Inflammatory macrophage treated with lipopolysaccharide for 4 hours (primary cell): ENCODE data around the gene DBT.
"Not testable (repeated sequence)": the region's sequence is repeated elsewhere in the genome, so short reads cannot be mapped to it uniquely, and the experiment has no call there.

ENCODE experiments used
- DNase-seq: peaks from one replicate; pipeline ENCODE4 v3.0.0-alpha.2; 2020

The DBT gene

DNA sequence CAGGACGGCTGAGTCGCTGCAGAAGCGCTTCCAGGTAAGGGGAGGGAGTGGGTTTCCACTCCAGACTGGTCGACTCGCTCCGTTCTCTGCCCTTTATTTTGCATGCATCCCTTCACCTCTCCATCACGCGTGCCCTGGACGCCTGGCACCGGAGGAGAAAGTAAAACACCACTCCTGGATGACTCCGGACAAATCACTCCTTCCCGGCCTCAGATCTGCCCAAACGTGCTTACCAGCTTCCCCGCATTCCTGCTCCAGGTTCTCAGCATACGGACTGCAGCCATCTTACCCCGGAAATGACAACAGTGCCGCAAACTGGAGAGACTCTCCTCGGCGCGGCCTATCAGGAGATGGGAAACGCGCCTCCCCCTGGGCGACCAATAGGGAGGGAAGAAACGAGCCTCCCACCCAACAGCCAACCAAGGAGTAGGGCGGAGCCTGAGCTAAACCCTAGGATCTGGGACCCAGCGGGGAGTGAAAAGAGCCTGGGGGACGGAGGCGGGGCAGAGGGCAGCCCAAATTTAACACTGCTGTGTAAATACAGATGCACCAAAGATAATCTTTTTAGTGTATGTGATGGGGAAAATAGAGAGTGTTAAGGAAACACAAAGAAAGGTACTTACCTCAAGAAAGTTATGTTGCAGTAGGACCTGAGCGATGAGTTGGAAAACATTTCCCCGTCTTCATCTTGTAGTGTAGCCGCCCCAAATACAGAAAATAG is at the start of gene DBT:
TSS of gene DBT (minus strand) at position 298 of the 721 bp plus-strand sequence. CDS start at position 284, 14 bp downstream.
- peak; percentile 91 for DNase-seq

DNA sequence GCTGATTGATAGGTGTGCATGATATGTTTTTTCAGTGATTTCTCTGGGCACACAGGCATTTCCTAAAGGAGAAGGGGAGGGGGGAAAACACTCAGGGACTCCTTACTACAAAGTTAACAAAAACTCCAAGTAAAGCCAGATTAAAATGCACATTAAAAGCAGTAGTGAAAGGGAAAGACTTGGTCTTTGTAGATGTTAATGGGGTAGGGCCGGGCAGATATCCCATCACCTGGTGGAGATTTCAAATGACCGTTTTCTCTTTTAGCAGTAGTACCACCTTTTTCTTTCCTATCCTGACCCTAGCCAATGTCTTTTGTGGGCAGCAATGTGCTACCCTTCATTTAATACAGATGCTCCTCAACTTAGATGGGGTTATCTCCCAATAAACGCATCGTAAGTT is 48.9 kb upstream of the DBT start:
- no peak for DNase-seq

DNA sequence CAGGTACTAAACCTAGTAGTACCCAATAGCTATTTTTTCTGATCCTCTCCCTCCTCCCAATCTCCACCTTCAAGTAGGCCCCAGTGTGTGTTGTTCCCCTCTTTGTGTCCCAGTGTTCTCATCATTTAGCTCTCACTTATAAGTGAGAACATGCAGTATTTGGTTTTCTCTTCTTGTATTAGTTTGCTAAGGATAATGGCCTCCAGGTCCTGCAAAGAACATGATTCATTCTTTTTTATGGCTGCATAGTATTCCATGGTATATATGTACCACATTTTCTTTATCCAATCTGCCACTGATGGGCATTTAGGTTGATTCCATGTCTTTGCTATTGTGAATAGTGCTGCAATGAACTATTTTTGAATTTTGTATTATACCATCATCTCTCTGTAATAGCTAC is 47.4 kb upstream of the DBT start:
- DNase-seq = not testable (repeated sequence)

DNA sequence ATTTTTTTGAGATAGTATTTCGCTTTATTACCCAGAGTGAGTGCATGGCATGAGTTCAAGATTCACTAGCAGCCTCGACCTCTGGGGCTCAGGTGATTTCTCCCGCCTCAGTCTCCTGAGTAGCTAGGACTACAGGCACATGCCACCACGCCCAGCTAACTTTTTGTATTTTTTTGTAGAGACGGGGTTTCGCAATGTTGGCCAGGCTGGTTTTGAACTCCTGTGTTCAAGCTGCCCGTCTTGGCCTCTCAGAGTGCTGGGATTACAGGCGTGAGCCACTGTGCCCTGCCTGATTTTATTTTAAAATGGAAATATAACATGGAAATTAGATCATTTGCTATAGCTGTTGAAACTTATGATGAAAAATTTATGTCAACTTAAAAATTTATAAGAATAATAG is 46.5 kb upstream of the DBT start:
- DNase-seq = no peak

DNA sequence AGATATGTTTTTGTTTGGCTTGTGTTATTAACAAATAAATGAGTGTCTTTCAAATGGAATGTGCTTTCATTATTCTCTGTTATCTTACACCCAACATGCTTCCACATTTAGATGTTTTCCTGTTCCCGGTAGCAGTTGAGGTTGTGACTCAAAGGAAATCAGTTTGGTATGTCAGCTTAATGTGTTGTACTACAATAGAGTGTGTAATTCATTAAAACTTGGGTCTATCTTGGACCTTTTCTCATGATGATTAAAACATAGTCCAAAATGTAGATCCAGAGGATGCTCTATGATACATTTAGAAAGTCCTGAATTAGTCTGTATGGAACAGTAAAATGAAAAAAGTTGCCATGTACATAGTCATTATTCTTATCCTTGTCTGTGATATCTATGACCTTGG is 43.1 kb upstream of the DBT start:
- no peak for DNase-seq

DNA sequence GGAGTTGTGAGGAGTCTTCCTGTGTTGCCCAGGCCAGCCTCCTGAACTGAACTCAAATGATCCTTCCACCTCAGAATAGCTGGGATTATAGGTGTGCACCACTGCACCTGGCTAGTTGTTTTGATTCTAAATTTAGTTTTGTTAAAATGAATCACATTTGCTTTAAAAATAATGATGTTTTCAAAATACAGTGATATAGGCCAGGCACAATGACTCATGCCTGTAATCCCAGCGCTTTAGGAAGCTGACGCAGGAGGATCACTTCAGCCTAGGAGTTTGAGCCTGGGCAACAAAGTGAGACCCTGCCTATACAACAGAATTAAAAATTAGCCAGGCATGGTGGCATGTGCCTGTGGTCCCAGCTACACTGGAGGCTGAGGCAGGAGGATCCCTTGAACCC is 40.7 kb upstream of the DBT start:
- no peak for DNase-seq

DNA sequence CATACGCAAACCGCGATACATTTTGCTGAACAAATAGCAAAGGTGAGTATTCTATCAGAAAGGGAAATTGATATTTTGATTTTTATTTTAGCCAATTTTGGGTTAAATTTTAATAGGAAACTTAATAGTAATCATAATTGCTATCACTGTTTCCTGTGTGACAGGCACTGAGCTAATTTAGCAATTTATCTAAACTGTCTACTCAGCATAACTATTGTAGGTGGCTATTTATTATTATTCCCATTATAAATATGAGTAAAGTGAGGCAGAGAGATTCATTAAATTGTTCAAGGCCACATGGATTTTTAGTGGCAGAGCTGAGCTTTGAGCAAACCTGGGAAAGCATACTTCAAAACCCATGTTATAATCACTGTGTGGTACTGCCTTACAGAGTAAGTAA is 37.5 kb upstream of the DBT start:
- DNase-seq = no peak

DNA sequence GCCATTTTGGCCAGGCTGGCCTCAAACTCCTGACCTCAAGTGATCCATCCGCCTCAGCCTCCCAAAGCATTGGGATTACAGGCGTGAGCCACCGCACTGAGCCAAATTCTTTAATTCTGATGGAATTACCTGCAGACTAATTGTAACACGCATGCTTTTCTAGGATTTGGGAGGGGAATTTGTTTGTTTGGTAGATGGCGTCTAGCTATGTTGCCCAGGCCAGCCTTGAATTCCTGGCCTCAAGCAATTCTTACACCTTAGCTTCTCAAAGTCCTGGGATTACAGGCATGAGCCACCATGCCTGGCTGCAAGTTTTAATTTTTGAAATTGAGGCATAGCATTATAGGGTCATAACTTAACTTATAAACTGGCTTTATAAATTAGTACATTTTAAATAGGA is 35.0 kb upstream of the DBT start:
- DNase-seq = no peak

DNA sequence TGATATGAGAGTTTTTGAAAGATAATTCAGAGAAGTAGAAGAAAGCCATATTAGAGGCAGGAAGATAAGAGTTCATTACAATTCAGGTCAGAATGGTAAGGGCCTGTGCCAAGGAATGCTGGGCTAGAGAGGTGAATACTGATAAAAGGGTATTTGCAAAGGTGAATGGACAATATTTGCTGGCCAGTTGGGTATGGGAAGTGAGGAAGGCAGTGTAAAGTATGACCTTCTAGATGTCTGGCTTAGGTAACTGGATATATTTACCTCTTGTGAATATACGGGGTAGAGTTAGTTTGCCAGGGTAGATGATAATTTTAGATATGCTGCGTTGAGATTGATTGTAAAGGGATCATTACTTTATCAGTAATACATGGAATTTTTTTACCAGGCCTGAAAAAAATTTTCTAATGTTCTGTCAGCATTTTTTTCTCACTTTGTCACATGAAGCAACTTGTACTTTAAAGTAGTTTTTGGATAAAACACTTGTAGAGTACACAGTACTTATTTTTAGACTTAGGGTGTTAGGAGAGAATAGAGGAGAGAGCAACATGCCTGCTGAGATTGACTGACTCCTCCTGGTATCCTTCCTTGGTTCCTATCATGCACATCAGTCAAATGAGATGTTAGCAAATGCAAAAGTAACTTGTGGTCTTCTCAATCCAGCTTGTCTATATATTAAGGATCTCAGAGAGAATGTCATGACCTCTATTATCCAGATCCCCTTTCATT is 30.5 kb upstream of the DBT start:
- DNase-seq = no peak

DNA sequence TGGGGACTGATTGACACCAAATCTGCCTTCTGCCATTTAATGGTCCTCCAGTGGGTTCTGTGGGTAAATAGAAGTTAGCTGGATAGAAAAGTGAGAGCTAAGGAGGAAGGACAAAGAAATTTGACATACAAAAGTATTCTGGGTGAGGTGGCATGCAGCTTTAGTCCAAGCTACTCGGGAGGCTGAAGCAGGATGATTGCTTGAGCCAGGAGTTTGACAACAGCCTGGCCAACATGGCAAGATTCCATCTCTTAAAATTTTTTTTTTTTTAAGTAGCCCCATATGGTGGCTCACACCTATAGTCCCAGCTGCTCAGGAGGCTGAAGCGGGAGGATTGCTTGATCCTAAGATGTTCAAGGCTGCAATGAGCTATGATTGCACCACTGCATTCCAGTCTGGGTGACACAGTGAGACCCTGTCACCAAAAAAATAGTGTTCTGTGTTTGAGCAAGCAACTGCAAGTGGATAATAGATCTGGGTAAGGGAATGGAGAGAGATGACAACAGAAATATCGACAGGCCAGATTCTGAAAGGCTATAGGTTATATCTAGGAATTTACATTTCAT is 29.8 kb upstream of the DBT start:
- no peak for DNase-seq

DNA sequence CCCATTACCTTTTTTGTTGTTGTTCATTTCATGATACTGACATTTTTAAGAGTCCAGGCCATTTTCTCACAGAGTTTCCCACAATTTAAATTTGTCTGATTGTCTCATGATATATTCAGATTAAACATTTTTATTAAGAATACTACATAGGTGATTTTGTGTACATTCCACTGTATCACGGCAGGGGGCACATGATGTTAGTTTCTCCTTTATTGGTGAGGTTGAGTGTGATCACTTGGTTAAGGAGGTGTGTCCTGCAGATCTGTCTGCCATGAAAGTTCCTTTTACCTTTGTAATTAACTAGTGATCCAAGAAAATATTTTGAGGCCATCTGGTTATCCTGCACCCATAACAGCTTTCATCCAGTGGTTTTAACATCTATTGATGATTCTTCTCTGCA is 28.2 kb upstream of the DBT start:
- no peak for DNase-seq

DNA sequence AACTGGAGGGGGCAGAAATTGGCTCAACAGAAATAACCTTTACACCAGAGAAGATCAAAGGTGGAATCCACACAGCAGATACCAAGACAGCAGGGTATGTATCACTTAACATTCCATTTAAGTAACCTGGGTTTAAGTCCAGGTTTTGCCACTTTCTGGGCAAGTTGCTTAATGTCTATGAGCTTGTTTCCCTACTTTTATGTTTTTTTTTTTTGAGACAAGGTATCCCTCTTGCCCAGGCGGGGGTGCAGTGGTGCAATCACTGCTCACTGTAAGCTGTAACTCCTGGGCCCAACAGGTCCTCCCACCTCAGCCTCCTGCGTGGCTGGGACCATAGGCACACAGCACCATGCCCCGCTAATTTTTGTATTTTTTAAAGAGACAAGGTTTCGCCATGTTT is 18.6 kb upstream of the DBT start:
- no peak for DNase-seq

DNA sequence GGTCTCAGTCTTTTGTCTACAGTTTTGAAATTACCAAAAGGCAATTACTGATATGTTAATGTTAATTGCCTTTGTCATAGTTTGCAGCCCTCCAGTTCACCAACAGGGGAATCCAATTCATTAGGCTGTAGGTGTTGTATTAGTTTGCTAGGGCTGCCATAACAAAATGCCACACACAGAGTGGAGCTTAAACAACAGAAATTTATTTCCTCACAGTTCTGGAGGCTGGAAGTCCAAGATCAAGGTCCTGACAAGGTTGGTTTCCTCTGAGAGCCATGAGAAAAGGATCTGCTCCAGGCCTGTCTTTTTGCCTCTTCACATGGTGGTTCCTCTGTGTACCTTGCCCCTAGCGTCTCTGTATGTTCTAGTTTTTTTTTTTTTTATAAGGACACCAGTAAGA is 17.6 kb upstream of the DBT start:
- DNase-seq = no peak

DNA sequence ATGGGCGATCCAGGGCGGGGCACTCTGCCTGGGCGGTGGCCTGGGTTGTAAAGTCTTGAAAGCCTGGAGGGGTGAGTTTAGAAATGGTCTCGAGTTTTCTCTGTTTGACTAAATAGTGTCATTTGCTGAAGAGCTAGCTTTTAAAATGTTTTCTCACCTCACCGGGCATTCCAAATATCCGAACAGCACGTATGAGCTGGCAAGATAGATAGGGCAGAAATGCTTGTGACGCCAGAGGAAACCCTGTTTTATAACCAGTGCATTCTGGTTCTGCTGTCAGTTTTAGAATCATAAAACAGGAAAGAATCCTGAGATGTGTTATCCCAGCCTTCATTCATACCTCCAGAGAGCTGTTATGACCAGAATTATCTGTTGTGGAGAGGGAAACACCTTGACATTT is 17.1 kb upstream of the DBT start:
- DNase-seq = no peak

DNA sequence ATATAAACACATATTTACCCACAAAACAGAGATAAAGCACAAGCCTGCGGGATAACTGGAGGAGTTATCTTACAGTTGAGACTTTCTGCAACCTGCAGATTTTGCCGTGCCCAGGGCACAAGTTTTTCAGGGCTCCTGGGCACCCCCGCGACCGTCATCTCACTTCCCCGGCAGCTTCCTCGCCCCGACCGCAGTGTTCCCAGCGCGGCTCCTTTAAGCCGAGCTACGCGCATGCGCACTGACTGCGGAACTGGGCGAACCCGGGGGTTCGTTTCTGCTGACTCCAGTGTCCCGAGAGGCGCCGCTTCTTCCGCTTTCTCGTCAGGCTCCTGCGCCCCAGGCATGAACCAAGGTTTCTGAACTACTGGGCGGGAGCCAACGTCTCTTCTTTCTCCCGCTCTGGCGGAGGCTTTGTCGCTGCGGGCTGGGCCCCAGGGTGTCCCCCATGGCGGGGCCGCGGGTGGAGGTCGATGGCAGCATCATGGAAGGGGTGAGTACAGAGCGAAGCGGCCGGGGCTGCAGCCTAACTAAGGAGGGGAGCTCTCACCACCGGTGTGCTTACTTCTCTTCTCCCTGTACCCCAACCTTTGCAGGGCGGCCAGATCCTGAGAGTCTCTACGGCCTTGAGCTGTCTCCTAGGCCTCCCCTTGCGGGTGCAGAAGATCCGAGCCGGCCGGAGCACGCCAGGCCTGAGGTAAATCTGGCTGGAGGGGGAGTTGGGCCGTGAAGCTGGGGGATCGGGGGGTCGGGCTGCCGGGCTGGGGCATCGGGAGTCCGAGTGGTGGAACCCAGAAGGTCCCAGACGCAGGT is 16.5 kb upstream of the DBT start, which contains the start of gene RTCA:
TSS of gene RTCA (plus strand) at position 286 of the 810 bp plus-strand sequence. CDS start at position 446, 160 bp downstream.
- DNase-seq = peak; percentile 99

DNA sequence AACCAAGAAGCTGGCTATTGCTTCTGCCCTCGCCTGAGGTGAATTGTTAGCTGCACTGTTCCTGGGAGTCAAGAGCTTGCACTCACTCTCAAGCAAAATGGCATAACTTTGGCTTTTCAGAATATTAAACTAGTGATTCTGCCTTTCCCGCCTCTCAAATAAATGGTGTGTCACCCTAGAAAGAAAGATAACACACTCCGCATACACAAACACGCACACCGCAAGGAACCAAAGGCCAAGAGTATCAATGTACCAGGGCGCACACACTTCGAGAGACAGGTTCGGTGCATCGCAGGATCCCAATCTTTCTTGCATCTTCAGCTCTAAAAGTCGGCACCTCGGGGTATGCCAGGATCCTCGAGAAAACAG is 15.9 kb upstream of the DBT start:
- DNase-seq = no peak

DNA sequence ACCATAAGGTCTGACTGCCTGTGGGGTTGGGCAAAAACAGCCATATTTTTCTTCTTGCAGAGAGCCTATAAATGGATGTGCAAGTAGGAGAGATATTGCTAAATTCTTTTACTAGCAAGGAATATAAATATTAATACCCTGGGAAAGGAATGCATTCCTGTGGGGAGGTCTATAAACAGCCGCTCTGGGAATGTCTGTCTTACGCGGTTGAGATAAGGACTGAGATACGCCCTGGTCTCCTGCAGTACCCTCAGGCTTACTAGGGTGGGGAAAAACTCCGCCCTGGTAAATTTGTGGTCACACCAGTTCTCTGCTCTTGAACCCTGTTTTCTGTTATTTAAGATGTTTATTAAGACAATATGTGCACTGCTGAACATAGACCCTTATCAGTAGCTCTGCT is 14.4 kb upstream of the DBT start:
- not testable (repeated sequence) for DNase-seq

DNA sequence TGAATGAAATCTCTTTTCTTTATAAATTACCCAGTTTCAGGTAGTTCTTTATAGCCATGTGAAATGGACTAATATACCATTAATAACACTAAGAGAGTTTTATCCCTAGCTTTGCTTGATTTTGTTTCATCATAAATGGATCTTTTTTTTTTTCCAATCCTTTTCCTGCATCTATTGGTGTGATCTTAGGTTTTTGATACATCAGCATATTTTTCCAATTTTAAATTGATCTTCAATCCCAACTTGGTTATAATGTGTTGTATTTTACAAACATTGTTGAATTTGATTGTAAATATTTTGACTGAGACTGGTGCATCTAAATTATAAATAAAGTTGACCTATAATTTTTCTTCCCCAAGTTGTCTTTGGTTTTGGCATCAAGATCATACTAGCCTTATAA is 12.1 kb upstream of the DBT start:
- no peak for DNase-seq

DNA sequence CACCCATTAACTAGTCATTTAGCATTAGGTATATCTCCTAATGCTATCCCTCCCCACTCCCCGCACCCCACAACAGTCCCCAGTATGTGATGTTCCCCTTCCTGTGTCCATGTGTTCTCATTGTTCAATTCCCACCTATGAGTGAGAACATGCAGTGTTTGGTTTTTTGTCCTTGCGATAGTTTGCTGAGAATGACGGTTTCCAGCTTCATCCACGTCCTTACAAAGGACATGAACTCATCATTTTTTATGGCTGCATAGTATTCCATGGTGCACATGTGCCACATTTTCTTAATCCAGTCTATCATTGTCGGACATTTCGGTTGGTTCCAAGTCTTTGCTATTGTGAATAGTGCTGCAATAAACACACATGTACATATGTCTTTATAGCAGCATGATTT is 8.8 kb upstream of the DBT start:
- DNase-seq = not testable (repeated sequence)

DNA sequence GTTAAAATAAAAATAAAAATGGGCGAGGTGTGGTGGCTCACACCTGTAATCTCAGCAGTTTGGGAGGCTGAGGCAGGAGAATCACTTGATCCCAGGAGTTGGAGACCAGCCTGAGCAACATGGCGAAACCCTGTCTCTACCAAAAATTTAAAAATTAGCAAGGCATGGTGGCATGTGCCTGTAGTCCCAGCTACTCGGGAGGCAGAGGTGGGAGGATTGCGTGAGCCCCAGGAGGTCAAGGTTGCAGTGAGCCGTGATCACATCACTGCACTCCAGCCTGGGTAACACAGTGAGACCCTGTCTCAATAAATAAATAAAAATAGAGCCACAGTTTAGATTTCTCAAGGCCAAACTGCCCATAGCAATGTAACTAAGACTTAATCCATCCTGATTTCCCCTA is 6.6 kb upstream of the DBT start:
- not testable (repeated sequence) for DNase-seq

DNA sequence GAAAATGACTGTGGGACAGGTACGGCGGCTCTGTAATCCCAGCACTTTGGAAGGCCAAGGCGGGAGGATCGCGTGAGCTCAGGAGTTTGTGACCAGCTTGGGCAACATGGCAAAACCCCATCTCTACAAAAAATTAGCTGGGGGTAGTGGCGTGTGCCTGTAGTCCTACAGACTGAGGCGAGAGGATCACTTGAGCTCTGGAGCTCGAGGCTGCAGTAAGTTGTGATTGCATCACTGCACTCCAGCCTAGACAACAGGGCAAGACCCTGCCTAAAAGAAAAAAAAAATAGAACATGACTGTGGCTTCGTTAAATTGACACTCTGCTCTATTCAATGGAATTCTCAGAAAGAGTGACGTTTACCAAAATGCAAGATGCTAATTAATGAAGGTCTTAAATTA is 3.9 kb upstream of the DBT start:
- no peak for DNase-seq

DNA sequence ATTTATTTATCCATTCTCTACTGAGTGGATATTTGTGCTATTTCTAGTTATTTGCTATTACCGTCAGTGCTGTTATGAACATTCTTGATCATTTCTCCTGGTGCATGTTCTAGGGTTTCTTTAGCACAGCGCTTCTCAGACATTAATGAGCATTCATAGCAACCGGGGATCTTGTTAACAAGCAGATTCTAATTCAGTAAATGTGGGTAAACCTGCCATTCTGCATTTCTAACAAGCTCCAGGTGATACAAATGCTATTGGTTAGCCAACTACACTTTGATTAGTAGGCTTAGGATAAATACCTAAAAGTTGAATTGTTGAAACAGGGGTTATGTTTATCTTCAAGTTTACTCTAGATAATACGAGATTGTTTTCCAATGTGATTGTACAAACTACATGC is 3.3 kb upstream of the DBT start:
- DNase-seq = no peak

DNA sequence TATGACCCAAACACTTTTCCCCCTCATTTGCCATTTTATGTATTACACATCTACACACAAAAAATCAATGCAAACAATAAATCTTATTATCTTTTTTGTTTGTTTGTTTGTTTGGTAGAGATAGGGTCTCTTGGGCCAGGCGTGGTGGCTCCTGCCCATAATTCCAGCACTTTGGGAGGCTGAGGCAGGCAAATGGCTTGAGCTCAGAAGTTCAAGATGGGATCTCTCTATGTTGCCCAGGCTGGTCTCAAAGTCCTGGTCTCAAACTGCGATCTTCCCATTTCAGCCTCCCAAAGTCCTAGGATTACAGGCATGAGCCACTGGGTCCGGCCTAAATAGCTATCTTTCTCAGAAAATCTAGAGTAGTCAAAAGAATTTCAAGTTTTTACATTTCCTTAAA is 1.2 kb upstream of the DBT start:
- DNase-seq = no peak

DNA sequence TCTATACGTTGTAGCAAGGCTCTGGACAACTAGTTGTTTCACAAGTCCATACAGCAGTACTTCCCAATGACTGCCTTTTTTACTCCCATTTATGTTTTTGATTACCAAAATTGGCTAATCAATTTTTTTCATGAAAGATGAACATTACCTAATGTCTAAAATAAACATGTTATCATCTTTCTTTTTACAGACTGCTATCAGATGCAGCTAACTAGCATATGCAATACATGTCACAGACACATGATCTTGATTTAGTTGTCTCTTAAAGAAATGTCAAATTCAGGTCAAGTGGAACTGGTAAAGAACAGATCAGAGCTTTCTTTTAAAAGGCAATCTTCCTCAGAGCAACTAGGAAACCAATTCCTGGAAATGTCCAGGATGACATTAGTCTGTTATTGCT is 630 bp upstream of the DBT start:
- DNase-seq = no peak
